ENCODE results near the gene TCF7L2.

GRCh38 chr10:112945811-112946210, 4.2 kb upstream of the TCF7L2 start:
- TF ChIP-seq POLR2A (IDR thresholded peaks at IDR 0.05): no peak
- no peak for TF ChIP-seq CTCF (IDR thresholded peaks at IDR 0.05)

All from body of pancreas (tissue), 4 donors.